HG03095 (cell line): ENCODE measurements around the gene TACR1.
"Not testable (repeated sequence)": the region's sequence is repeated elsewhere in the genome, so short reads cannot be mapped to it uniquely, and the experiment has no call there.

ENCODE experiments used
- ATAC-seq: cut with Tn5 transposase; IDR thresholded peaks from one replicate; pipeline ENCODE4 v1.9.1; 2021; ENCODE audit warnings: moderate library complexity; ENCODE audit not compliant: unreplicated experiment

The TACR1 gene

DNA sequence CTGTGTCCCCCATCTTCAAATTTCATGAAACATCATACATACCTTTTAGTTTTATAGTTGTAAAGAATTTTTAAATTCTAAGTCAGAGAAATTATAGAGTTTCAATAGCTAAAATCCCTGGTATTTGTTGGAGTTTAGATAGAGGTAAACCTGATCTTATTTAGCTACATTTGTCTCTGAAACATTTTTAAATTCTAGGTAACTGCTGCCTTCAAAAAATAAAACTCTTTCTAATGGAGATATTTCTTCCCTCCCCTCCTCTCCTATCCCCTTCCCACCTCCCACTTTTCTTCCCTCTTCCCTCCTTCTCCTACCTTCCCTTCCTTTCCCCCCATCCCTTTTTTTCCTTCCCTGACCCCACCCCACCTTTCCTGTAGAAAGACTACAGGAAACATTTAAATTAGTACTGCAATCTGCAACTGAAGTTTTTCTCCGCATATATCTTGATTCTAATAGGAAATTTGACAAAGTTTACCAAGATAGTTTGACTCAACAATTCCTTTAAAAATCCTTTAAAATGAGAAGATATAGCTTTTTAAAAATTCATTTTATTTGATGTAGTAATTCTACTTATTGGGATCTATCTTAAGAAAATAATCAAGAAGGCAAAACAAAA, 4.1 kb downstream of the TACR1 start:
- ATAC-seq: no peak

DNA sequence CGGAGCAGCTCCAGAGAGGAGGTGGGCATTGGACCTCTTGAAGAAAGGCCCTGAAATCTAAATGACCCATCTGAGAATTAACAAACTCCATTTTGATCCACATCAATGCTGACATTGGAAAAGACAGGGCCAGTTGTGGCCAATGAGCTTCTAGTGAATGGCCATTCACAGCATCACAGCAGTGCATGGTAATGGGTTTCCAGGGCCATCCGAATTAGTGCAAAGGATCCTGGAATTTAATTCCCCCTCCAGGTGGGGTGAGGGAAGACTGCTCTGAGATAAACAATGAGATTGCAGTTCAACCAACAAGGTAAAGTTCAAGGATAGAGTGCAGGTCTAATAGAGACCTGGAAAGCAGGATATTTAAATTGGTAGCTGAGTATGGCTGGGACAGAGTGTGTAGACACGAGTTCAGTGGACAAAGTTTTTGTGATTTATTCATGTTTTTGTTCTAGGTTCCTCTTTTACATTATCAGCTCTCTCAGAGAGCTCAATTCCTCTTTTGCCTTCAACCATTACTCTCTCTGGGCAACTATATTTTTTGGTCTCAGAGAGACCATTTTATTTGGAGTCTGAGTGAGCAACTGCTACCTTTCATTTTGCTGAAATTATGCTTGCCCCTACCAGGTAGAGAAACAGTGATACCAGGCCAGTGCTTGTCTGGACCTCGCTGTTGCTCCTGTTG, 5.0 kb downstream of the TACR1 start:
- no peak for ATAC-seq

DNA sequence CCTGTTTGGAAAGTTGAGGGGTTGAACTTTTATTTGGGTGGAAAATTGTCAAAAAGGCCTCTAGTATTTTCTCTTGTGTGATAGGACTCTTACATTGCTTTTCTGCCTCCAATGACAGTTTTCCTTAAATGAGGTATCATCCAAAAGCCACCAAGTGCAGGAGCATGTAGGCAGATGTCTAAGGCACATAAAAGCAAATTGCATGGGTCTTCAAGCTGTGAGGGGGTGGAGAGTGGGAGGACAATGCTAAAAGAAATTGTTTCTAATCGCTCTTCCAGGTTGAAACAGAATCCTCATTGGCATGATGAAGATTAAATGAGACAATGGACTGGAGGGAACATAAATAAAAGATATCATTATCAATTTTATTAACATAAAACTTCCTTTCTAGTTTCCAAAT, 6.8 kb downstream of the TACR1 start:
- ATAC-seq: no peak

DNA sequence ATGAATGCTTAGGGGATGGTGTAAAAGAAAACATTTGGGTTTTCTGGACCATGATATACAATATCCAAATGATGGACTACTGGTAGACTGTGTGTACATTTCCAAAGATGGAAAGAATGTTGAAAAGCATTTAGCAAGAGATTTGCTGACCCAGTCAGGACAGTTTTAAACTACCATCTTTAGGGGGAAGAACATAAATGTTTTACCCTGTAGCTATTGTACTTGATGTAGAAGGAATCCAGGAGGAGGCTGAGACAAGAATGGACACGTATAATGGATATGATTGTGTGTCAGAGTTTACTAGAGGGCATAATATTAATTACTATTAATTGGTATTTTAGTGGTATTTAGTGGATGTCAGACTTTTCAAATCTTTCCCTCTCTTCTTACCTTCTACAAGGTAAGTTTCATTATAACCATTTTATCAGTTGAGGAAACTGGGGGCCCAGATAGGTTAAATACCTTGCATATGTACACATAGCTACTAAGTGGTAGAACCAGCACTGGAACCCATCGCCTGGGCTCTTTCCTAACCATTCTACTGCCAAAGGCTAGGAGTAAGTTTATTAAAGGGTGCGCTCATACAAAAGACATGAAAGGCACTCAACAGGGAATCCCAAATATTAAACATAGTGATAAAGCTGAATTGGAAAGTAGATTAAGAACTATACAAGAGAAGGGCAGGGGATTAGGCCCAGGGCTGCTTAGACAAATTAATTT, 8.9 kb downstream of the TACR1 start:
- no peak for ATAC-seq

DNA sequence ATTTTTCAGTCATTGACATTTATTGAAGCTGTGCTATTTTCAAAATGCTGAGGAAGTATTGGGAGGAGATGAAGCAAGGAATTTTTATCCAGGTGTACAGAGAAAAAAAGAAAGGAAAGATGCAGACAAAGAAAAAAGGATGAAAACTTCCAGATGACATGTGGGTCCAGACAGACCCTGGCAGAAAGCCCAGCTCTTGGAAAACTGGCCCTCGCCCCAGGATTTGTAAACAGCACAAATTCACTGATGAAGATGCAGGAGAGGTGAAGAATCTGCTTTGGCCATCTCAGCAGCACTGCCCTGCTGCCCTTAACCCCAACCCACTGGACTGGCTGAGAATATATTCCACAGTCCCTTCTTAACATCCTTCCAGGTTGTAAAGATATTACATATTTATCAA, 12.5 kb downstream of the TACR1 start:
- no peak for ATAC-seq

DNA sequence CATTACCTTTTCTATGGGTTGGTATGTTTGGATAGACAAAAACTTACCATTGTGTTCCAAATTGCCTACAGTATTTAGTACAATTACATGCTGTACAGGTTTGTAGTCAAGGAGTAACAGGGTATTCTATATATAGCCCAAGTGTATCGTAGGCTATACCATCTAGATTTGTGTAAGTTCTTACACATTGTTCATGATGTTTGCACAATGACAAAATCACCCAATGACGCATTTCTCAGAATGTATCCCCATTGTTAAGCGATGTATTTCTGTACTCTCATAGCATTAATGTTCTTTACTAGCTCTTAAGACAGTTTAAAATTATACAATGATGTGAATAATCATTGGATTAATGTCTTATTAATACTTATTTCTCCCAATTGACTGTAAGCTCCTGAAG, 16.7 kb downstream of the TACR1 start:
- ATAC-seq: no peak

DNA sequence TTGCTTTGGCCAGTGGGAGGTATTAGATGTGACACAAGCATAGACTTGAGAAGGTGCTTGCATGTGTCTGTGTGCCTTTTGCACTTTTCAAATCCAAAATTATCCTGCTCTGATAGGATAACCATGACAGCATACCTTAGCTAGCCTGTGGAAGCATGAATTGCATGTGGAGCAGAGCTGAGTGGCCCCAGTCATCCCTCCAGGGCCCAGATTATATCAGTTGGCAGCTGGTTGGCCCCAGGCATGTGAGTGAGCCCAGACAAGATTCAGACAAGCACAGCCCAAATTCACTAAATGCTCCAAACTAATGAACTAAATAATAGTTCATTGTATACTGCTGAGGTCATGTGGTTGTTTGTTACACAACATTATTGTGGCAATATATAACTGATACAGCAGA, 18.8 kb downstream of the TACR1 start:
- ATAC-seq: no peak

DNA sequence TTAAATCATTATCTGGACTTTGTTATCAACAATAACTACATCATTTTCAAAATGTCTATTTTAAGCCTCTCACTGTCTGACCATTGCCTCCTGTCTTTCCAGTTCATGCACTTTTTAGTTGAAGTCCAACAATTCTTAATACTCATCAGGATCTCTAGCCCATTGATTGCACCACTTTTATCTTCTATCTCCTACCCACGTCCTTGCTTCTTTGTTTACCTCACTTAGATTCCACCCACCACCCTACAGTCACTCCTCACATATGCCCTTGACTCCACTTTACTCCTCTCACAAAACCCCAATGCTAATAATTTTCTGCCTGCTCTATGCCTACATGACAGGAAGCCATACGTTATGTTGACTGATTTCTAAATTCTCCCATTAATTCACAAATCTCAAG, 21.9 kb downstream of the TACR1 start:
- no peak for ATAC-seq

DNA sequence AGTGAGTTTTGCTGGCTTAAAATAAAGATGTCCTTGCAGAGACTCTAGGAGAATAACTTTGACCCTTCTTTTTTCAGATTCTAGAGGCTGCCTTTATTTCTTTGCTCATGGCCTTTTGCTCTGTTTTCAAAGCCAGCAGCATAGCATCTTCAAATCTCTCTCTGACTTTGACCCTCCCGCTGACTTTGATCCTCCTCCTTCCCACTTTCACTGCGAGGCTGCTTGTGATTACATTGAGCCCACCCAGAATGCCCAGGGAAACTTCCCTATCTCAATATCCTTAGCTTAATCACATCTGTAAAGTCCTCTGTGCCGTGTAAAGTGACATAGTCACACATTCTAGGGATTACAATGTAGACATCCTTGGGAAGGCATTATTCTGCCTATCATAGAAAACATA, 23.9 kb downstream of the TACR1 start:
- no peak for ATAC-seq

DNA sequence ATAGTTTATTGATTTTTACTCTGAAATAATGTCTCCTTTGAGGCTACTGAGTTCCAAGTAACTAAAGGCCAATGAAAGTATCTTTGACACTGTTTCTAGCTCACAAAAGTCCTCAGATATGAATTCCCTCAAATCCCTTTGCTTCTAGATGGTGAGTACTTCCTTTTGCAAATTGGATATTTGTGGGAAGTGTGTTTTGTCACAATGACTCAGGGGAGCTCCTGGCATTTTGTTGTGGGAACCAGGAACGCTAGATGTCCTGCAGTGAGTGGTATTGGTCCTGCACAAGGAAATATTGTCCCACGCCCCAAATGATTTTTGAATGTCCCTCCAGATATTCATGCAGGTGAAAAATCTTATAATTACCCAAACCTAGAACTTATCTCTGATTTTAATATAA, 24.3 kb downstream of the TACR1 start:
- ATAC-seq: no peak

DNA sequence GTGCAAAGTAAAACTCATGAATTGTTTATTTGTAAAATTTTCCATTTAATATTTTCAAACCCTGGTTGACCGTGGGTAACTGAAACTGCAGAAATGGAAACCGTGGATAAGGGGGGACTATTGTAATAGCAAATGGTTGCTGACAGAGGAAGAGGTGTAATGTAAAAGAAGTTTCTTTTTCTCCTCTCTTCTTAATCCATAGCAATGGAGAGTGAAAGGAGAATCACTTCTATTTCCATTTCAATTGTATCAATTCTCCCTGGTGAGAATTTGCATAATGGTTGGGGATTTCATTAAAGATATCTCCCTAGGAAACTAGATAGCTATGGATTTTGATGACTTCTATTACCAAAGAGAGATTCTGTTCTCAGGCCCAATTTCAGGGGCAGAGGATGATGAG, 24.8 kb downstream of the TACR1 start:
- ATAC-seq: no peak

DNA sequence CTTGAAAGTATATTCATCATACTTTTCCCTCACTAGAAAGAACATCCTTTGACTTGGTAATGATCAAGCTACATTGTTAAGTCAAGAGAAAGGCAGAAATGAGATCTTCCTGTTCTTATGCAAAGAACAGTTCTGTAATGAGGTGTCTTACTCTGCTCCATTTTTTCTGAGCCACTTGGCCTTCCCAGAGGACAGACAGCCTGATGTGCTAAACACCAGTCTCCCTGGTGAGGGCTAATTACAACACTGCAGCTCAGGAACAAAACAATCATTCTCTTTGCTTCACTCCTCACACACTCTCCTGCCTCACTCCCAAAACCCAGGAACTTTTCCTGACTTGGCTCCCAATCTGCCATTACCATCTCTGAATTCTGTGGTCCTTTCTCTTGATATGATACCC, 25.6 kb downstream of the TACR1 start:
- ATAC-seq: no peak

DNA sequence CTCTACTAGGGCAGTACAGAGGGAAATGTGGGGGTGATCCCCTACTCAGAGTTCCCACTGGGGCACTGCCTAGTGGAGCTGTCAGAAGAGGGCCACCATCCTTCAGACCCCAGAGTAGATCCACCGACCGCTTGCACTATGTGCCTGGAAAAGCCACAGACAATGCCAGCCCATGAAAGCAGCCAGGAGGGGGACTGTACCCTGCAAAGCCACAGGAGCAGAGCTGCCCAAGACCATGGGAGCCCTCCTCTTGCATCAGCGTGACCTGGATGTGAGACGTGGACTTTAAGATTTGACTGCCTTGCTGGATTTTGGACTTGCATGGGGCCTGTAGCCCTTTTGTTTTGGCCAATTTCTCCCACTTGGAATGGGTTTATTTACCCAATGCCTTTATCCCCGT, 27.9 kb downstream of the TACR1 start:
- not testable (repeated sequence) for ATAC-seq

DNA sequence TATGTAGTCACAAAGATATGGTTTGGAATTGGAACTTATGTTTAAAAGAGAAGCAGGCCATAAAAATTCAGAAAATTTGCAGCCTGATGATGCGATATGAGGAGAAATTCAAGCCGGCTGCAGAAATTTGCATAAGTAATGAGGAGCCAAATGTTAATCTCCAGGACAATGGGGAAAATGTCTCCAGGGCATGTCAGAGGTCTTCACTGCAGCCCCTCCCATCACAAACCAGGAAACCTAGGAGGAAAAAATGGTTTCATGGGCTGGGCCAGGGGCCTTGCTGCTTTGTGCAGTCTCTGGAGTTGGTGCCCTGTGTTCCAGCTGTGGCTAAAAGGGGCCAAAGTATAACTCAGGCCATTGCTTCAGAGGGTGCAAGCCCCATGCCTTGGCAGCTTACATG, 28.4 kb downstream of the TACR1 start:
- ATAC-seq: no peak

DNA sequence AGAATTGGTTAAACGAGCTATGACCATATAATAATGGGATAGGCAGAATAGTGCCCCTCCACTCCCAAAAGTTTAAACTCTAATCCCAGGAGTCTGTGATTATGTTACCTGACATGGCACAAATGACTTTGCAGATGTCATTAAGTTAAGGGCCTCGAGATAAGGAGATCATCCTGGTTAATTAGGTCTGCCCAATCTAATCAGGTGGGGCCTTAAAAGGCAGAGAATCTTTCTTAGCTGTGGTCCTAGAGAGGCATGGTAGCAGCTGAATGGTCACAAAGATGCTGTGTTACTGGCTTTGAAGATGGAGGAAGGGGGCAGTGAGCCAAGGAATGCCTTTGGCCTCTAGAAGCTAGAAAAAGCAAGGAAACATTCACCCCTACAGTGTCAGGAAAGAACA, 31.1 kb downstream of the TACR1 start:
- no peak for ATAC-seq

DNA sequence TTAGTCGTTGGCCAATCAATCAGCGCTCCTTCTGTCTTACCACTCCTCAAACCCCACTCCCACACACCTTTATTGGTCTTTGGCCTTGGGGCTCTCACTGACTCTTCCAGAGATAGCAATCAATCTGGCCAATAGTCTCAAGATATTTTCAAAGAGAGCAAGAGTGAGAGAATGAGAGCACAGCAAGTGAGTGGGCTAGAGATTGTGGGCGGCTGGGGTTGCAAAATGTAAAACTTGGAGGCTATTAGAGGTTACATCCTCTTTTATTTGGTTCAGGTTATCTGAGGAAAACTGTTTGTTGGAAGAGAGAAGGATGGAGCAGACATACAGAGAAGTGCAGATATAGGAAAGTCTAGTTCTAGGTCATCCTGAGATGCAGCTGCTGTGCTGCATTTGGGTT, 32.8 kb downstream of the TACR1 start:
- no peak for ATAC-seq

DNA sequence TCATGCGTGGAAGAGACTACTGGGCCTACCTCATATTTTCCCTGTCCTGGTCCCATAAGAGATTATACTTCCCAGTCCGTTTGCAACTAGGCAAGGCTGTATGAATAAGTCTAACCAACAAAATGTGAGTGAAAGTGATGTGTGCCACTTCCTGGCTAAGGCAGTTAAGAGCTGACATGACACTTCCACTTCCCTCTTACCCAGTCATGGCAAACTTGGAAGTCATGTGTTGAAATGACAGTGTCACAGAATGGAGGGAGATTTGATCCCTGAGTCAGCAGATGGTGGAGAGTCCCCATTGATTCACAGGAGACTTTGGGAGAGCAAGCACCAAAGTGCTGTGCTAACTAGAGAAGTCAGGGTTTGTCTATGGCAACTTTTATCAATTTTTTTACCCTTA, 36.4 kb downstream of the TACR1 start:
- ATAC-seq: no peak

DNA sequence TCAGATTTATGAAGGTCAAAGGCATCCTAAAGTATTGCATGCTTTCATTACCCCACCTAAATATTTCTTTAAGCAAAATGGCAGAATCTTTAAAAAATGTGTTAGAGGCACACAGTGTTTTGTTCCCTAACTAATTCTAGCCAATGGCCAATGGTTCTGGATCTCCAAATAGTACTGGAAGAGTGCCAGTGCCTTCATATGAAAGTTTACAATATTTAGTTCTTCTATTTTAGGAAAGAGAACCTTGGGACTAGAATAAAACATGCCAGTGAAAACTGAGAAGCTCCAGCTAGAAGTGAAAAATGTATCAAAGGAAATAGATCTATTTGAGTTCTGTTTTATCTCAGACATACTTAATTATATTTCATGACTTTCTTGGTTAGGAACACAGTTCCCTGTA, 37.1 kb downstream of the TACR1 start:
- ATAC-seq: no peak

DNA sequence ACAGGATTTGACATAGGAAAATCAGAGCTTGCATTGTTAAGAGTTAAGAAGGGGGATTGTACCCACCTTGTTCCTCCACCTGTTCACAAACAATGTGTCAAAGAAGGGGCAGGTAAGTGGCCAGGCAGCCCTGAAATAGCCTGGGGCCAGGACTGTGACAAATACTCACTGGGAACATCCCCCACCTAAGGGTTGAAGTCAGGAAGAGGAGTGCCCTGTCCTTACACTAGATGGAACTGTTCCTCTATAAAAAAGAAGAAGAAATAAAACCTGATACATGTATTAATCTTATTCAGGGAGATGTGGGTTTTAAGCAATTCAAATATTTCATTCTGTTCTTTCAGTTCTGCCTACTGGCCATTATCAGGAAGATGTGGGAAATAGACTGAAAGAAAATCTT, 41.9 kb downstream of the TACR1 start:
- ATAC-seq: no peak

DNA sequence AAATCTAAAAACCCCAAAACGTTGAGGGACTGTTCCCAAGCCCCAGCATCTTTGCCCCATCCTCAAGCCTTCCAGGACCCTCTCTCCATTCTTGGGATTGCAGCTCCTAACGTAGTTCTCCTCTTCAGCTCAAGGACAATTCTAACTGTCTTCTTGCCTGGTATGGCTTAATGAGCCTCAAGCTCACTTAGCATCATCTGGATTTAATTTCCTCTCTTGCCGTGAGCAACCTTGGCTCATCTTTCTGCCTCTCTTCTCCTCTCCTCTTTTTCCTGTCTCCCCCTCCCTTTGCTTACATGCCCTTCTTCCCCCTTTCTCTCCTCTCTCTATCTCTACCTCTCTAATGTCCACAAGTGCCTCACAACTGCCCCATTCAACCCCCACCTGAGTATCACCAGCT, 44.2 kb downstream of the TACR1 start:
- no peak for ATAC-seq

DNA sequence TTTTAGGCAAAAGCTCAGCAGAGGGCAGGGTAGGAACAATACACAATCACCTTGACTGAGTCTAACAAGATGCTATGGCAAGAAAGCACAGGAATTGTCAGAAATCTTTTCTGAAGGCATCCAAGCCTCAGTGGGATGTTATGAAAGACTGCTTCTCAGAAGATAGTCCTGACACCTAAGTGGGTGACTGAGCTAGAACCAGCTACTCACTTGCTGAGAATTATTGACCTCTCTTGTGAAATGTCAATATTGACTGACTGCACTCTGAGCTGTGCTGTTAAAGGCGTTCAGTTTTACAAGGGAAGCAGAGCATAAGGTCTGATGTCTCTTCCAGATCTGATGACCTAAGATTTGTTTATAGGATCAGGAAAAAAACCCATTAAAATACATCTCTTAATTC, 46.1 kb downstream of the TACR1 start:
- no peak for ATAC-seq

DNA sequence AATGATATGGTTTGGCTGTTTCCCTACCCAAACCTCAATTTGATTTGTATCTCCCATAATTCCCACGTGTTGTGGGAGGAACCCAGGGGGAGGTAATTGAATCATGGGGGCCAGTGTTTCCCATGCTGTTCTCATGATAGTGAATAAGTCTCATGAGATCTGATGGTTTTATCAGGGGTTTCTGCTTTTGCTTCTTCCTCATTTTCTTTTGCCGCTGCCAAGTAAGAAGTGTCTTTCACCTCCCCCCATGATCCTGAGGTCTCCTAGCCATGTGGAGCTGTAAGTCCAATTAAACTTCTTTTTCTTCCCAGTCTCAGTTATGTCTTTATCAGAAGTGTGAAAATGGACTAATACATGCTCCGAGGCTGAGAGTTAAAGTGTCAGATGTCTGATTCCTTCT, 47.1 kb downstream of the TACR1 start:
- ATAC-seq: not testable (repeated sequence)
